Measurements from ENCODE around the gene DDX59. TPM values are rescaled to one million over a fixed set of nuclear protein-coding genes. Genes with fewer than 3 reads are reported as not detected.
"Not testable (repeated sequence)": the region's sequence is repeated elsewhere in the genome, so short reads cannot be mapped to it uniquely, and the experiment has no call there.

The DDX59 gene
- total RNA-seq, 3 donors from 2014 or later: 23.6 to 30.1 (median 24.2) TPM

DNA sequence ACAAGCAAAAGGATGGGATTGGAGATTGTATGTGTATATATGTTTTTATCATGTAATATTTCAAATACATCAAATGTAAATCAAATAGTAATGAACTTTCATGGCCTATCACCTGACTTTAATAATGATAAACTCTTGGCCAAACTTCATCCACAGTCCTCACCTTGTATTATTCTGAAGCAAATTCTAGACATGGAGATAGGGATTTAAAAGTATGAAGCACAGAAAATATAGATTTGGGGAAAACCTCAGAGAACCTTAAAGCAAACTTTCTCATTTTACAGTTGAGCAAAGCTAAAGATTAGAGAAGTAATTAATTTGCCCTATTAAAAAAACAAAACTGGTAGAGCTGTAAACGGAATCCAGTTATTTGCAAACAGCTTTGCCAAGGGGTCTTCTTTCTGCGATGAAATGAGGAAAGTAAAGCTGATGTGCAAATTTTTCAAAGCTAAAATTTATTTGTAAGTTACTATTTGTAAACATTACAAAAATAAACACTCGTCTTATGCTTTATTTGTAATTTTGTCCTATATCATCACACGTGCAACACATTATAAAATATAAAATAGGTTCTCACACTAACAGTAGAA lies 29.2 kb downstream of the DDX59 start:
- Histone ChIP-seq H3K27me3 (no peaks in the 10 kb centered on the region), H3K27ac (no peak overlapping the region), H3K4me3 (no peak overlapping the region), H3K9me3 (no peaks in the 10 kb centered on the region), H3K4me1 (no peaks in the 10 kb centered on the region), H3K36me3 (no peaks in the 10 kb centered on the region)
- TF ChIP-seq, protein P1, sequence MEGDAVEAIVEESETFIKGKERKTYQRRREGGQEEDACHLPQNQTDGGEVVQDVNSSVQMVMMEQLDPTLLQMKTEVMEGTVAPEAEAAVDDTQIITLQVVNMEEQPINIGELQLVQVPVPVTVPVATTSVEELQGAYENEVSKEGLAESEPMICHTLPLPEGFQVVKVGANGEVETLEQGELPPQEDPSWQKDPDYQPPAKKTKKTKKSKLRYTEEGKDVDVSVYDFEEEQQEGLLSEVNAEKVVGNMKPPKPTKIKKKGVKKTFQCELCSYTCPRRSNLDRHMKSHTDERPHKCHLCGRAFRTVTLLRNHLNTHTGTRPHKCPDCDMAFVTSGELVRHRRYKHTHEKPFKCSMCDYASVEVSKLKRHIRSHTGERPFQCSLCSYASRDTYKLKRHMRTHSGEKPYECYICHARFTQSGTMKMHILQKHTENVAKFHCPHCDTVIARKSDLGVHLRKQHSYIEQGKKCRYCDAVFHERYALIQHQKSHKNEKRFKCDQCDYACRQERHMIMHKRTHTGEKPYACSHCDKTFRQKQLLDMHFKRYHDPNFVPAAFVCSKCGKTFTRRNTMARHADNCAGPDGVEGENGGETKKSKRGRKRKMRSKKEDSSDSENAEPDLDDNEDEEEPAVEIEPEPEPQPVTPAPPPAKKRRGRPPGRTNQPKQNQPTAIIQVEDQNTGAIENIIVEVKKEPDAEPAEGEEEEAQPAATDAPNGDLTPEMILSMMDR (IDR thresholded peaks at IDR 0.05): no peak
- TF ChIP-seq POLR2AphosphoS5 (IDR thresholded peaks at IDR 0.05) (no peak), POLR2A (IDR thresholded peaks at IDR 0.05) (no peak)
- intact Hi-C loops (cut with DNase I; ENCODE audit: low total_unique reads): no loop called here
- DNase-seq (ENCODE audit: low spot score in 2 of 2): no peak

DNA sequence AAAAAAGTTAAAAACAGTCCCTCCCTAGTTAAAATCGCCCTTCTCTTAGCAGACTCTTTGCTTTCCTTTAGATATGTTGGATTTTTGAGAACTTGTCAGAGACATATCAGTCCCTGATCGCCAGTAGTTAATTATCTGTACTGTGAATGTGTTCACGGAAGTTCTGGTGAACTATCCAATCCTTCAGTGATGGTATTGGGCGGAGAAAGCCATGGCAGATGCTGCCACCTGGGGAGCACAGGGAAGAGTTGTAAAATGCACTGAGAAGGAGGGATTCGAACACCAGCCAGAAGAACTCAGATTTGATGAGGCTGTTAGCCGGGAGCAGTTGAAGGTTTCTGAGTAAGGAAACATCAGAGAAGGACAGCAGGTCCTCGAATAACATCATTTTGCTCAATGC lies 31.6 kb downstream of the DDX59 start:
- Histone ChIP-seq H3K9me3 (no peaks in the 10 kb centered on the region), H3K36me3 (no peaks in the 10 kb centered on the region), H3K4me3 (no peak overlapping the region), H3K27me3 (no peaks in the 10 kb centered on the region), H3K27ac (no peak overlapping the region), H3K4me1 (no peaks in the 10 kb centered on the region)
- TF ChIP-seq POLR2AphosphoS5 (IDR thresholded peaks at IDR 0.05) (no peak), POLR2A (IDR thresholded peaks at IDR 0.05) (no peak)
- TF ChIP-seq, protein P1 (IDR thresholded peaks at IDR 0.05): no peak
- DNase-seq (ENCODE audit: low spot score in 2 of 2): no peak
- intact Hi-C loops (cut with DNase I; ENCODE audit: low total_unique reads): no loop called here

DNA sequence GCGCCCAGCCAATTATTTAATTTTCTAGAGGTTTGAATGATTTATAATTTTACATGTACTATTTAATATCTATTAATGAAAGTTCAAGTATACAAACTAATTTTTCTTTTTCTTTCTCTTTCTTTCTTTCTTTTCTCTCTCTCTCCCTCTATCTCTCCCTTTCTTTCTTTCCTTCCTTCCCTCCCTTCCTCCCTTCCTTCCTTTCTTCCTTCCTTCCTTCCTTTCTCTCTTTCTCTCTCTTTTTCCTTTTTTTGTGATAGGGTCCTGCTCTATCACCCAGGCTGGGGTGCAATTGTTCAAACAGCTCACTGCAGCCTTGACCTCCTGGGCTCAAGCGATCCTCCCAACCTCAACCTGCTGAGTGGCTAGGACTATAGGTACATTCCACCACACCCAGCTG lies 33.0 kb downstream of the DDX59 start:
- Histone ChIP-seq H3K9me3 (no peaks in the 10 kb centered on the region), H3K4me3 (no peak overlapping the region), H3K27me3 (no peaks in the 10 kb centered on the region), H3K36me3 (no peaks in the 10 kb centered on the region), H3K4me1 (no peaks in the 10 kb centered on the region), H3K27ac (no peak overlapping the region)
- no peak for TF ChIP-seq POLR2A (IDR thresholded peaks at IDR 0.05)
- TF ChIP-seq, protein P1 (IDR thresholded peaks at IDR 0.05): no peak
- no peak for TF ChIP-seq POLR2AphosphoS5 (IDR thresholded peaks at IDR 0.05)
- no peak for DNase-seq (ENCODE audit: low spot score in 2 of 2)
- intact Hi-C loops (cut with DNase I; ENCODE audit: low total_unique reads): loop anchor here (1.0 kb wide), 1 partner anchor 9 kb away; no protein-coding TSS in a partner anchor

DNA sequence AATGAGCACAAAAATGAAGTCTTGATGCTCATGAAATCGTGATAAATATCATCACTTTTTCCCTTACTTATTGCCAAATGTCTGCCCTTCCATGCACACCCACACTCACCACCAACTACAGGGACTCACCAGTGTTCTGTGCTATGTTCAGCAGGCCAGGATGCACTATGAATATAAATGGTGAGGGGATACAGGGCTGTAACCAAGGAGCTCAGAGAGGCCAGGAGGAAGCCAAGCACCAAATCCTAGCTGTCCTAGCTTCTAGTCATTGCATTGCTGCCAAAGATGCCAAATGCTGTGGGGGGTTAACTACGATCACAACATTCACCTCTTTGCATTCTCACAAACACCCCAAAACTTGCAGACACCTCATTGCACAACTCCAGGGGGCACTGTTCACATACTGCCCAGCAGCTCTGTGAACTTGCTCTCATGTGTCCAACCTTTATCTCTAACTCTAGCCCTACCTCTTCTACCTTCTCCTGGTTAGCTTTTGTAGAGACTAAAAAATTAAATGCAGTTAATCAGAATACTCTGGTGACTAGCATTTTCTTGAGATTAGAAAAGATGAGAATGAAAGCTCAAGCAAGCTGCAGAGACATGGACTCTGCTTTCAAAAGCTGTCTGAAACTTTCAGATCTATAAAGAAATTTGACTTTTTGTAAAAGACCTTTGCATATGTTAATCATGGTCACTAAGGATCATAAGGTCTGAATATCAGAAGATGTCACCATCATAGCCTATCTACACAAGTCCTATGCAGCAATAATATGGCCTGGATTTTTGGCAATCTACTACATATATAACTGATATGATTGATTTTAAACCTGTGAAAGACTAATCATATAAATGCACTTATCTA lies 35.2 kb downstream of the DDX59 start:
- intact Hi-C loops (cut with DNase I; ENCODE audit: low total_unique reads): no loop called here
- Histone ChIP-seq H3K27ac (no peak overlapping the region), H3K4me1 (no peaks in the 10 kb centered on the region), H3K9me3 (no peaks in the 10 kb centered on the region), H3K4me3 (no peak overlapping the region), H3K36me3 (no peaks in the 10 kb centered on the region), H3K27me3 (no peaks in the 10 kb centered on the region)
- TF ChIP-seq POLR2A (IDR thresholded peaks at IDR 0.05): no peak
- TF ChIP-seq POLR2AphosphoS5 (IDR thresholded peaks at IDR 0.05): no peak
- TF ChIP-seq, protein P1 (IDR thresholded peaks at IDR 0.05): no peak
- DNase-seq (ENCODE audit: low spot score in 2 of 2): no peak

- Histone ChIP-seq H3K36me3 (no peaks in the 10 kb centered on the region), H3K4me3 (no peak overlapping the region), H3K27me3 (no peaks in the 10 kb centered on the region), H3K9me3 (no peaks in the 10 kb centered on the region), H3K4me1 (no peaks in the 10 kb centered on the region), H3K27ac (no peak overlapping the region)
- no peak for DNase-seq (ENCODE audit: low spot score in 2 of 2)
- intact Hi-C loops (cut with DNase I; ENCODE audit: low total_unique reads): no loop called here
- TF ChIP-seq, protein P1 (IDR thresholded peaks at IDR 0.05): no peak
- TF ChIP-seq POLR2AphosphoS5 (IDR thresholded peaks at IDR 0.05): no peak
- no peak for TF ChIP-seq POLR2A (IDR thresholded peaks at IDR 0.05)
These were observed 38.3 kb downstream of the DDX59 start for GRCh38 chr1:200631375-200631774.

DNA sequence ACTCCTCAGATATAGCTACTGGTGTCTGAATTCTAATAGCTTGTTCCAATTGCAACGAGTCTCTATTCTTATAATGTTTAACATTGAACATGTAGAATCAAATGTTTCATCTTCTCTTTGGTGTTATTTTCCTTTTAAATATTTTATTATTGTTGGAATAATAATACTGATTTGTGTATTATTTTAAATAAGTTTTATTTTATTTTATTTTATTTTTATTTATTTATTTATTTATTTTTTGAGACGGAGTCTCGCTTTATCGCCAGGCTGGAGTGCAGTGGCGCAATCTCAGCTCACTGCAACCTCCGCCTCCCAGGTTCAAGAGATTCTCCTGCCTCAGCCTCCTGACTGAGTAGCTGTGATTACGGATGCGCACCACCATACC lies 39.2 kb downstream of the DDX59 start:
- H3K9me3 ChIP-seq; H3K4me3 ChIP-seq; intact Hi-C loops (cut with DNase I; ENCODE audit: low total_unique reads); H3K27me3 ChIP-seq; H3K36me3 ChIP-seq; H3K4me1 ChIP-seq; DNase-seq (ENCODE audit: low spot score in 2 of 2); H3K27ac ChIP-seq: not testable (repeated sequence)
